GM10266 (cell line): ENCODE measurements around the gene RNF168.
"Not testable (repeated sequence)": the region's sequence is repeated elsewhere in the genome, so short reads cannot be mapped to it uniquely, and the experiment has no call there.

ENCODE experiments used
- DNase-seq: peaks from one replicate; pipeline ENCODE4 v3.0.0; 2012; ENCODE audit errors: extremely low spot score
- CTCF ChIP-seq: IDR thresholded peaks from 2 replicates; pipeline ENCODE4 v1.5.1; 2012; ENCODE audit warnings: mild to moderate bottlenecking, low read depth; ENCODE audit not compliant: control insufficient read depth, insufficient read depth; ENCODE audit errors: missing control alignments

RNF168 gene

DNA sequence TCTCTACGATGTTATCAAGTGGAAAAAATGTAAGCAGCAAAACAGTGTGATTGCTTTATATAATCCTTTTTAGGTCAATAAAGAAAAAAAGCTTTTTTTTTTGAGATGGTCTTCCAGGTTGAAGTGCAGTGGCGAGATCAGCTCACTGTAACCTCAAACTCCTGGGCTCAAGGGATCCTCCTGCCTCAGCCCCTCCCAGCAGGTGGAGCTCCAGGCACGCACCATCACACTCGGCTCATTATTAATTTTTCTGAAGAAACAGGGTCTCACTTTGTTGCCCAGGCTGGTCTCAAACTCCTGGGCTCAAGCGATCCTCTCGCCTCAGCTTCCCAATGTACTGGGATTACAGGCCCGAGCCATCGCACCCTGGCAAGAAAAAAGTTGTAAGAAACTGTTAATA lies 17.3 kb downstream of the RNF168 start:
- TF ChIP-seq CTCF = peak; percentile 63
- no peak for DNase-seq

- no peak for DNase-seq
- no peak for TF ChIP-seq CTCF
Measured at GRCh38 chr3:196477678-196478077, 25.9 kb downstream of the RNF168 start.

DNA sequence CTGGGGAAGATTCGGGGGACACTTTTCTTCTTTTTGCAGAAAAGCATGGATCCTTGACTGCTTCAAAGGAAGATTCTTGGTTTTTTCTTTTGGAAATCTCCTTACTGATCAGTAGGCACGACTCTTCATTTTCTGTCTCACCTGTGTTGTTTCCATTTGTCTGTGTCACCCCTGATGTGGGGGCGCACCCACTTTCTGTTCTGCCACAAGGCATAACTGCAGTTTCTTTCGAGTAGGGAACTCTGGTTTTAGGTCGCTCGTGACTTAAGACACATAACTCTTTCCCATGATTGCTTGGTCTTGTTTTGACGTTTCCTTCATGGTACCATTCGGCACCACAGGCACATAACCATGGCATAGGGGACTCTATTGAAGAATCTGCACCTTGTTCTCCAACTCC lies 31.3 kb downstream of the RNF168 start:
- TF ChIP-seq CTCF = no peak
- no peak for DNase-seq

DNA sequence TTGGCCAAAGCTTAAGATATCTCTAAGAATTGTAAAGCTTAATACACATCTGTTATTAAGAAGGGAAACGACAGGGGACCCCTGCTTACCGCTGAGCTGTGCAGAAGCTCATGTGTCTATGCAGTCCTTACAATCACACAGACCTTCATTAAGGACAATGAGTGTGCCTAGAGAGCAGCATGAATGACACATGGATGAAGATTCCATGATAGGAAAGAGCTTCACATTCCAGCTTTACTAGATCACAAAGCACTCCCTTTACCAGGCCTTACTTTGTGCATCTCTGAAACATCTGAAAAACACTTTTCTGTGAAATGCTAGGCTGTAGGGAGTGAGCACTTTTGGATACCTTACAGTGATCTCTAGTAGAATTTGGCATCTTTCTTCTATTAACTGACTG lies 32.0 kb downstream of the RNF168 start:
- DNase-seq = no peak
- no peak for TF ChIP-seq CTCF

- DNase-seq = not testable (repeated sequence)
Measured at GRCh38 chr3:196470182-196470581, 33.4 kb downstream of the RNF168 start.

GRCh38 chr3:196463804-196464203 lies 39.8 kb downstream of the RNF168 start:
- TF ChIP-seq CTCF = no peak
- DNase-seq = no peak

DNA sequence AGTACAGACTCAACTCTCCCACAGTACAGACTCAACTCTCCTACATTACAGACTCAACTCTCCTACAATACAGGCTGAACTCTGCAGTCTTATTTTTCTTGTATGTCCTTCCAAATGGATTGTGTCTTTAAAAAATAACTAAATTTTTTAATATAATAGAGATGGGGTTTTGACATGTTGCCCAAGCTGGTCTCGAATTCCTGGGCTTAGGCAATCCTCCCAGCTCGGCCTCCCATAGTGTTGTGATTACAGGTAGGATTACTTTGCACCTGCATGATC lies 40.2 kb downstream of the RNF168 start:
- no peak for DNase-seq
- no peak for TF ChIP-seq CTCF

DNA sequence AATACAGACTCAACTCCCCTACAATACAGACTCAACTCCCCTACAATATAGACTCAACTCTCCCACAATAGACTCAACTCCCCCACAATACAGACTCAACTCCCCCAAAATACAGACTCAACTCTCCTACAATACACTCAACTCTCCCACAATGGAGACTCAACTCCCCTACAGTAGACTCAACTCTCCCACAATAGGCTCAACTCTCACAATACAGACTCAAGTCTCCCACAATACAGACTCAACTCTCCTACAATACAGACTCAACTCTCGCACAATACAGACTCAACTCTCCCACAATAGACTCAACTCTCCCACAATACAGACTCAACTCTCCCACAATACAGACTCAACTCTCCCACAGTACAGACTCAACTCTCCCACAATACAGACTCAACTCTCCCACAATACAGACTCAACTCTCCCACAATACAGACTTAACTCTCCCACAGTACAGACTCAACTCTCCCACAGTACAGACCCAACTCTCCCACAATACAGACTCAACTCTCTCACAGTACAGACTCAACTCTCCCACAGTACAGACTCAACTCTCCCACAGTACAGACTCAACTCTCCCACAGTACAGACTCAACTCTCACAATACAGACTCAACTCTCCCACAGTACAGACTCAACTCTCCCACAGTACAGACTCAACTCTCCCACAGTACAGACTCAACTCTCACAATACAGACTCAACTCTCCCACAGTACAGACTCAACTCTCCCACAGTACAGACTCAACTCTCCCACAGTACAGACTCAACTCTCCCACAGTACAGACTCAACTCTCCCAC lies 40.7 kb downstream of the RNF168 start:
- DNase-seq = not testable (repeated sequence)
